ENCODE data around the gene CCR5AS.
"Not testable (repeated sequence)": the region's sequence is repeated elsewhere in the genome, so short reads cannot be mapped to it uniquely, and the experiment has no call there.

Gene CCR5AS

GRCh38 chr3:46429671-46430070 lies 22.8 kb upstream of the CCR5AS start:
- intact Hi-C loops (cut with DNase I): no loop called here

GRCh38 chr3:46429250-46429649 lies 22.4 kb upstream of the CCR5AS start:
- Histone ChIP-seq H3K36me3 (no peaks in the 10 kb centered on the region), H3K27ac (peak overlapping the region; percentile 81), H3K4me3 (no peak overlapping the region), H3K27me3 (no peaks in the 10 kb centered on the region), H3K4me1 (no peaks in the 10 kb centered on the region), H3K9me3 (no peaks in the 10 kb centered on the region), H3K9ac (ENCODE audit: low read depth in 2 of 2, low read length in 2 of 2) (no peak overlapping the region)
- intact Hi-C loops (cut with DNase I): no loop called here
- no peak for DNase-seq
- TF ChIP-seq CTCF (IDR thresholded peaks at IDR 0.05): no peak

More at GRCh38 chr3:46429671-46430070, 22.8 kb upstream of the CCR5AS start:
- H3K27me3 ChIP-seq: no peaks in the 10 kb centered on the region
- DNase-seq: peak; percentile 44
- H3K36me3 ChIP-seq: no peaks in the 10 kb centered on the region
- TF ChIP-seq CTCF (IDR thresholded peaks at IDR 0.05): no peak
- H3K4me1 ChIP-seq: no peaks in the 10 kb centered on the region
- peak overlapping the region in 1 of 2 donors; percentile 5 for H3K9ac ChIP-seq (ENCODE audit: low read depth in 2 of 2, low read length in 2 of 2)
- no peak overlapping the region for H3K4me3 ChIP-seq
- H3K9me3 ChIP-seq: no peaks in the 10 kb centered on the region
- peak overlapping the region; percentile 81 for H3K27ac ChIP-seq

GRCh38 chr3:46427916-46428833 lies 21.3 kb upstream of the CCR5AS start:
- H3K36me3 ChIP-seq: no peaks in the 10 kb centered on the region
- no peaks in the 10 kb centered on the region for H3K9me3 ChIP-seq
- no peak for DNase-seq
- H3K4me1 ChIP-seq: no peaks in the 10 kb centered on the region
- no peak for TF ChIP-seq CTCF (IDR thresholded peaks at IDR 0.05)
- peak overlapping the region in 1 of 2 donors; percentile 0 for H3K9ac ChIP-seq (ENCODE audit: low read depth in 2 of 2, low read length in 2 of 2)
- no peaks in the 10 kb centered on the region for H3K27me3 ChIP-seq
- intact Hi-C loops (cut with DNase I): no loop called here
- peak overlapping the region; percentile 81 for H3K27ac ChIP-seq
- H3K4me3 ChIP-seq: no peak overlapping the region

- DNase-seq; H3K36me3 ChIP-seq; H3K27ac ChIP-seq; H3K4me1 ChIP-seq; H3K9me3 ChIP-seq; intact Hi-C loops (cut with DNase I); H3K27me3 ChIP-seq; H3K9ac ChIP-seq (ENCODE audit: low read depth in 2 of 2, low read length in 2 of 2); H3K4me3 ChIP-seq: not testable (repeated sequence)
These were observed 20.5 kb upstream of the CCR5AS start for GRCh38 chr3:46427404-46427803.

- H3K9ac ChIP-seq (ENCODE audit: low read depth in 2 of 2, low read length in 2 of 2); H3K4me1 ChIP-seq; H3K9me3 ChIP-seq; H3K27ac ChIP-seq; intact Hi-C loops (cut with DNase I); DNase-seq; H3K36me3 ChIP-seq; H3K4me3 ChIP-seq; H3K27me3 ChIP-seq: not testable (repeated sequence)
These were observed 19.6 kb upstream of the CCR5AS start for GRCh38 chr3:46426476-46426875.

- no peak for DNase-seq
- TF ChIP-seq CTCF (IDR thresholded peaks at IDR 0.05): no peak
- intact Hi-C loops (cut with DNase I): no loop called here
These were observed 16.7 kb upstream of the CCR5AS start for GRCh38 chr3:46423588-46423987.

More at GRCh38 chr3:46423588-46423987, 16.7 kb upstream of the CCR5AS start:
- Histone ChIP-seq H3K9me3 (no peaks in the 10 kb centered on the region), H3K36me3 (no peaks in the 10 kb centered on the region), H3K27me3 (no peaks in the 10 kb centered on the region), H3K9ac (ENCODE audit: low read depth in 2 of 2, low read length in 2 of 2) (no peak overlapping the region), H3K27ac (no peak overlapping the region), H3K4me3 (no peak overlapping the region), H3K4me1 (no peaks in the 10 kb centered on the region)

All from colonic mucosa (tissue), 4 donors.